OCI-LY3 (cell line): ENCODE data around the gene RDH14.

ENCODE experiments used
- CTCF ChIP-seq: fragments of 200-600, 300-600 bp; sonication (generic); IDR thresholded peaks from 2 replicates; pipeline ENCODE4 v1.5.1; 2014; ENCODE audit warnings: antibody characterized with exemption, low read length, low read depth
- EZH2phosphoT487 ChIP-seq: fragments of 200-600 bp; shearing (Covaris generic); IDR thresholded peaks from 2 replicates; pipeline ENCODE4 v1.6.1; 2018; ENCODE audit warnings: antibody characterized with exemption, mixed run types, low read depth

- TF ChIP-seq CTCF (no peak), EZH2phosphoT487 (no peak)
These were observed 2.0 kb downstream of the RDH14 start for GRCh38 chr2:18558458-18558857.
